H1 (cell line): ENCODE data around the gene PCF11. TPM values are rescaled to one million over a fixed set of nuclear protein-coding genes. Genes with fewer than 3 reads are reported as not detected.

ENCODE experiments used
- CTCF ChIA-PET: fragments of 300-600 bp; sonication (Branson Sonifier 250); formaldehyde crosslinking; loops from one replicate; lab custom pipeline; 2021; ENCODE audit not compliant: partially characterized antibody; lab: Charles Lee
- POLR2A ChIA-PET: fragments of 300-600 bp; sonication (Branson Sonifier 250); formaldehyde crosslinking; loops from one replicate; lab custom pipeline; 2021; ENCODE audit warnings: inconsistent platforms; ENCODE audit not compliant: partially characterized antibody; lab: Charles Lee
- DNase-seq, 2 experiments: peaks; one replicate each; pipeline versions ENCODE4 v3.0.0 to v3.0.0-alpha.2; 2010 to 2022; ENCODE audit warnings: low spot score in 2 of 2, low read depth in 1 of 2, mixed read lengths in 1 of 2
- FAIRE-seq: peaks from 2 replicates; lab custom pipeline; 2011; peaks lifted over from hg19 to GRCh38; lab: Jason Lieb, UNC
- H2AFZ ChIP-seq: 2 replicates; pipeline ENCODE4 v1.8.1; 2012; ENCODE audit warnings: low read length, inconsistent platforms
- H2AK5ac ChIP-seq: 2 replicates; pipeline ENCODE4 v1.6.1; 2013; ENCODE audit warnings: low read depth, low read length
- H2BK120ac ChIP-seq: replicated peaks from 2 replicates; pipeline ENCODE3; 2013; ENCODE audit warnings: low read depth, low read length, inconsistent platforms
- H2BK12ac ChIP-seq: 2 replicates; pipeline ENCODE4 v1.6.1; 2013; ENCODE audit warnings: low read depth, low read length
- H2BK15ac ChIP-seq: 2 replicates; pipeline ENCODE4 v1.6.1; 2013; ENCODE audit warnings: low read length
- H2BK20ac ChIP-seq: 2 replicates; pipeline ENCODE4 v1.6.1; 2013; ENCODE audit warnings: low read length
- H2BK5ac ChIP-seq: 2 replicates; pipeline ENCODE4 v1.6.1; 2013; ENCODE audit warnings: low read depth, low read length
- H3K14ac ChIP-seq: 2 replicates; pipeline ENCODE4 v1.6.1; 2013; ENCODE audit warnings: inconsistent platforms; ENCODE audit not compliant: insufficient read length
- H3K18ac ChIP-seq: 2 replicates; pipeline ENCODE4 v1.6.1; 2013; ENCODE audit warnings: low read length; ENCODE audit errors: extremely low read depth
- H3K23ac ChIP-seq: 2 replicates; pipeline ENCODE4 v1.6.1; 2013; ENCODE audit warnings: inconsistent platforms; ENCODE audit not compliant: insufficient read length
- H3K23me2 ChIP-seq: 2 replicates; pipeline ENCODE4 v1.6.1; 2013; ENCODE audit warnings: low read depth, low read length
- H3K27ac ChIP-seq: 2 replicates; pipeline ENCODE4 v1.6.1; 2011; ENCODE audit warnings: low read depth, low read length, inconsistent platforms
- H3K27me3 ChIP-seq, 4 experiments: replicated peaks in 1 of 4; 1 replicate in 1 of 4; 2 replicates in 3 of 4; pipeline versions ENCODE4 v1.6.1 to v1.8.1; 2011 to 2013; ENCODE audit warnings: low read length in 3 of 4, mild to moderate bottlenecking in 3 of 4, inconsistent platforms in 2 of 4, mixed read lengths in 2 of 4, moderate library complexity in 1 of 4; ENCODE audit not compliant: control insufficient read depth in 3 of 4, insufficient read depth in 3 of 4; ENCODE audit errors: extremely low read depth in 1 of 4
- H3K36me3 ChIP-seq, 4 experiments: 2 replicates each; pipeline versions ENCODE4 v1.6.1 to v1.8.1; 2011 to 2013; ENCODE audit warnings: mild to moderate bottlenecking in 4 of 4, low read length in 3 of 4, moderate library complexity in 2 of 4, control low read depth in 1 of 4, inconsistent platforms in 1 of 4; ENCODE audit not compliant: insufficient read depth in 4 of 4, control insufficient read depth in 2 of 4
- H3K4ac ChIP-seq: replicated peaks from 2 replicates; pipeline ENCODE3; 2013; ENCODE audit warnings: low read length, low read depth, mixed read lengths, inconsistent platforms; ENCODE audit not compliant: insufficient read length
- H3K4me1 ChIP-seq, 4 experiments: replicated peaks in 1 of 4; 1 replicate in 1 of 4; 2 replicates in 3 of 4; pipeline versions ENCODE4 v1.6.1 to v1.8.1; 2011 to 2013; ENCODE audit warnings: low read length in 3 of 4, inconsistent platforms in 2 of 4, mixed read lengths in 1 of 4; ENCODE audit not compliant: insufficient read depth in 4 of 4, control insufficient read depth in 3 of 4
- H3K4me2 ChIP-seq, 2 experiments: 2 replicates each; pipeline versions ENCODE4 v1.6.1 to v1.8.1; 2011 to 2013; ENCODE audit warnings: low read depth in 2 of 2, low read length in 2 of 2, control low read depth in 1 of 2, inconsistent platforms in 1 of 2, mild to moderate bottlenecking in 1 of 2; ENCODE audit not compliant: insufficient read depth in 1 of 2
- H3K4me3 ChIP-seq, 4 experiments: fragments of 200-600, 300-600 bp in 1 of 4; sonication (generic), shearing (Covaris generic), sonication (Bioruptor Twin) in 1 of 4; 2 replicates each; pipeline versions ENCODE4 v1.5.1 to v1.8.1; 2011 to 2016; ENCODE audit warnings: low read length in 4 of 4, low read depth in 3 of 4, control low read depth in 2 of 4, inconsistent platforms in 2 of 4, mild to moderate bottlenecking in 2 of 4, mixed read lengths in 1 of 4, moderate library complexity in 1 of 4; ENCODE audit not compliant: insufficient read depth in 2 of 4; ENCODE audit errors: extremely low read depth in 1 of 4
- H3K56ac ChIP-seq: replicated peaks from 2 replicates; pipeline ENCODE3; 2013; ENCODE audit warnings: low read depth, mild to moderate bottlenecking, mixed read lengths, low read length, inconsistent platforms; ENCODE audit not compliant: insufficient read length
- H3K79me1 ChIP-seq: 2 replicates; pipeline ENCODE4 v1.6.1; 2013; ENCODE audit warnings: low read depth, low read length, control low read depth
- H3K79me2 ChIP-seq, 2 experiments: 2 replicates each; pipeline versions ENCODE4 v1.6.1 to v1.8.1; 2012 to 2013; ENCODE audit warnings: low read length in 2 of 2, mild to moderate bottlenecking in 2 of 2, inconsistent platforms in 1 of 2; ENCODE audit not compliant: insufficient read depth in 2 of 2, control insufficient read depth in 1 of 2
- H3K9ac ChIP-seq, 4 experiments: replicated peaks in 1 of 4; 1 replicate in 1 of 4; 2 replicates in 3 of 4; pipeline versions ENCODE4 v1.6.1 to v1.8.1; 2011 to 2013; ENCODE audit warnings: low read depth in 3 of 4, low read length in 3 of 4, control low read depth in 2 of 4, mild to moderate bottlenecking in 2 of 4, moderate library complexity in 2 of 4, inconsistent platforms in 1 of 4; ENCODE audit errors: extremely low read depth in 1 of 4
- H3K9me3 ChIP-seq, 2 experiments: 2 replicates each; pipeline versions ENCODE4 v1.6.1 to v1.8.1; 2012 to 2013; ENCODE audit warnings: mild to moderate bottlenecking in 2 of 2, moderate library complexity in 2 of 2, control low read depth in 1 of 2, inconsistent platforms in 1 of 2, low read depth in 1 of 2, low read length in 1 of 2, mixed read lengths in 1 of 2; ENCODE audit not compliant: insufficient read depth in 2 of 2
- H4K20me1 ChIP-seq, 2 experiments: replicated peaks in 1 of 2; 2 replicates each; pipeline versions ENCODE3 to v1.8.1; 2011 to 2013; ENCODE audit warnings: inconsistent platforms in 2 of 2, low read length in 2 of 2, mild to moderate bottlenecking in 1 of 2; ENCODE audit not compliant: insufficient read depth in 2 of 2, control insufficient read depth in 1 of 2
- H4K5ac ChIP-seq: 2 replicates; pipeline ENCODE4 v1.6.1; 2013; ENCODE audit warnings: low read length, low read depth, mixed read lengths, inconsistent platforms; ENCODE audit not compliant: insufficient read length
- H4K8ac ChIP-seq: 2 replicates; pipeline ENCODE4 v1.8.0; 2013; ENCODE audit warnings: mild to moderate bottlenecking, moderate library complexity, low read length, inconsistent platforms; ENCODE audit not compliant: insufficient read depth; ENCODE audit errors: extremely low read depth
- H4K91ac ChIP-seq: replicated peaks from 2 replicates; pipeline ENCODE3; 2013; ENCODE audit warnings: low read length, mixed read lengths, inconsistent platforms; ENCODE audit not compliant: insufficient read length
- TCF12 ChIP-seq: IDR thresholded peaks from 2 replicates; pipeline ENCODE4 v1.6.1; 2011; ENCODE audit warnings: low read depth, mild to moderate bottlenecking, low read length
- YY1 ChIP-seq: IDR thresholded peaks from 2 replicates; pipeline ENCODE4 v1.6.1; 2011; ENCODE audit warnings: low read depth, mild to moderate bottlenecking, low read length
- WGBS, 2 experiments: shearing (Covaris generic) in 1 of 2; methylation state at CpG; one replicate each; pipeline versions ENCODE4 v1.1.6 to v1.1.7; 2013 to 2015; ENCODE audit warnings: low lambda C conversion rate in 2 of 2, mixed read lengths in 2 of 2, inconsistent platforms in 1 of 2, low coverage in 1 of 2, missing lambda C conversion rate in 1 of 2; ENCODE audit not compliant: insufficient replicate concordance in 2 of 2, insufficient coverage in 1 of 2, insufficient read length in 1 of 2; ENCODE audit errors: extremely low coverage in 1 of 2, missing lambda C conversion rate in 1 of 2; 5-methylcytosine and 5-hydroxymethylcytosine counted together
- long read RNA-seq, 2 experiments: library from RNA in 1 of 2; library from capped mRNA in 1 of 2; stranded (forward); transcript quantifications; one replicate each; pipeline ENCODE4 v2.0.0, GENCODE V29; 2021; ENCODE audit warnings: inconsistent platforms in 1 of 2
- polyA minus RNA-seq, 3 experiments: library from RNA; depleted of rRNA, polyadenylated mRNA; stranded (reverse); fragments of >200 nt; gene quantifications; 1 replicate in 2 of 3; 2 replicates in 1 of 3; pipeline ENCODE4 v1.2.3, GENCODE V29; 2011
- polyA plus RNA-seq, 7 experiments: library from polyadenylated mRNA; depleted of rRNA in 3 of 7; stranded (reverse) in 5 of 7; unstranded in 2 of 7; fragments of >200 nt in 5 of 7; fragments of 200-250 nt in 2 of 7; gene quantifications; 1 replicate in 5 of 7; 2 replicates in 1 of 7; 4 replicates in 1 of 7; pipeline versions ENCODE4 v1.2.1 to v1.2.3, GENCODE V29; 2011 to 2013; ENCODE audit warnings: missing spikeins in 2 of 7, mixed read lengths in 2 of 7
- total RNA-seq: library from RNA; stranded (reverse); fragmentation: NEBNext Ultra II Directional; extraction: Animal tissue kit (Norgen Biotek cat#: 25700); gene quantifications from 2 replicates; pipeline ENCODE4 v1.2.1, GENCODE V29; 2021
- TF ChIP-seq, protein P1 (sequence below): IDR thresholded peaks from 2 replicates; pipeline ENCODE4 v1.6.1; 2012; ENCODE audit warnings: inconsistent platforms

PCF11 gene, protein sequence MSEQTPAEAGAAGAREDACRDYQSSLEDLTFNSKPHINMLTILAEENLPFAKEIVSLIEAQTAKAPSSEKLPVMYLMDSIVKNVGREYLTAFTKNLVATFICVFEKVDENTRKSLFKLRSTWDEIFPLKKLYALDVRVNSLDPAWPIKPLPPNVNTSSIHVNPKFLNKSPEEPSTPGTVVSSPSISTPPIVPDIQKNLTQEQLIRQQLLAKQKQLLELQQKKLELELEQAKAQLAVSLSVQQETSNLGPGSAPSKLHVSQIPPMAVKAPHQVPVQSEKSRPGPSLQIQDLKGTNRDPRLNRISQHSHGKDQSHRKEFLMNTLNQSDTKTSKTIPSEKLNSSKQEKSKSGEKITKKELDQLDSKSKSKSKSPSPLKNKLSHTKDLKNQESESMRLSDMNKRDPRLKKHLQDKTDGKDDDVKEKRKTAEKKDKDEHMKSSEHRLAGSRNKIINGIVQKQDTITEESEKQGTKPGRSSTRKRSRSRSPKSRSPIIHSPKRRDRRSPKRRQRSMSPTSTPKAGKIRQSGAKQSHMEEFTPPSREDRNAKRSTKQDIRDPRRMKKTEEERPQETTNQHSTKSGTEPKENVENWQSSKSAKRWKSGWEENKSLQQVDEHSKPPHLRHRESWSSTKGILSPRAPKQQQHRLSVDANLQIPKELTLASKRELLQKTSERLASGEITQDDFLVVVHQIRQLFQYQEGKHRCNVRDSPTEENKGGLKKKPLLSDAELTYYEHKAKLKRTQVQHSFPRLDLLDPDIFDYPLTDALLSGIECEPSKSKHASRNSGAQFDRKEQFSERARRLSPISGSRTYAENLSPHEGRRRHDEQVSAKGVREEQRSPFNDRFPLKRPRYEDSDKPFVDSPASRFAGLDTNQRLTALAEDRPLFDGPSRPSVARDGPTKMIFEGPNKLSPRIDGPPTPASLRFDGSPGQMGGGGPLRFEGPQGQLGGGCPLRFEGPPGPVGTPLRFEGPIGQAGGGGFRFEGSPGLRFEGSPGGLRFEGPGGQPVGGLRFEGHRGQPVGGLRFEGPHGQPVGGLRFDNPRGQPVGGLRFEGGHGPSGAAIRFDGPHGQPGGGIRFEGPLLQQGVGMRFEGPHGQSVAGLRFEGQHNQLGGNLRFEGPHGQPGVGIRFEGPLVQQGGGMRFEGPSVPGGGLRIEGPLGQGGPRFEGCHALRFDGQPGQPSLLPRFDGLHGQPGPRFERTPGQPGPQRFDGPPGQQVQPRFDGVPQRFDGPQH (N-terminal part only)
- total RNA-seq: 47.1 and 47.7 TPM in 2 replicates
- polyA plus RNA-seq (2011; rRNA removed): 23.5 and 25.1 TPM in 2 replicates
- 31.6 TPM for polyA plus RNA-seq (2011; cell fraction: cytosol; rRNA removed)
- 38.4 TPM for polyA plus RNA-seq (2011; cell fraction: nucleus; rRNA removed)
- polyA plus RNA-seq (2012, experiment 1 of 2): 20.0 to 34.0 TPM (median 22.5 TPM) in 4 replicates
- polyA plus RNA-seq (2012, experiment 2 of 2): 5.5 TPM
- 33.1 TPM for polyA plus RNA-seq (2013, experiment 1 of 2)
- polyA plus RNA-seq (2013, experiment 2 of 2): 30.0 TPM
- polyA minus RNA-seq (2011; rRNA and poly(A)+ RNA removed): 41.3 and 54.2 TPM in 2 replicates
- 21.1 TPM for polyA minus RNA-seq (2011; cell fraction: cytosol; rRNA and poly(A)+ RNA removed)
- polyA minus RNA-seq (2011; cell fraction: nucleus; rRNA and poly(A)+ RNA removed): 111 TPM
- long read RNA-seq, experiment 1, full-length matches to known transcripts: 3 of 15 reads
- long read RNA-seq, experiment 1, partial matches to known transcripts: 6 of 15 reads
- long read RNA-seq, experiment 1, other reads (novel, unspliced or antisense): 6 of 15 reads
- long read RNA-seq, experiment 2, partial matches to known transcripts: 3 of 4 reads
- long read RNA-seq, experiment 2, other reads (novel, unspliced or antisense): 0 of 4 reads

DNA sequence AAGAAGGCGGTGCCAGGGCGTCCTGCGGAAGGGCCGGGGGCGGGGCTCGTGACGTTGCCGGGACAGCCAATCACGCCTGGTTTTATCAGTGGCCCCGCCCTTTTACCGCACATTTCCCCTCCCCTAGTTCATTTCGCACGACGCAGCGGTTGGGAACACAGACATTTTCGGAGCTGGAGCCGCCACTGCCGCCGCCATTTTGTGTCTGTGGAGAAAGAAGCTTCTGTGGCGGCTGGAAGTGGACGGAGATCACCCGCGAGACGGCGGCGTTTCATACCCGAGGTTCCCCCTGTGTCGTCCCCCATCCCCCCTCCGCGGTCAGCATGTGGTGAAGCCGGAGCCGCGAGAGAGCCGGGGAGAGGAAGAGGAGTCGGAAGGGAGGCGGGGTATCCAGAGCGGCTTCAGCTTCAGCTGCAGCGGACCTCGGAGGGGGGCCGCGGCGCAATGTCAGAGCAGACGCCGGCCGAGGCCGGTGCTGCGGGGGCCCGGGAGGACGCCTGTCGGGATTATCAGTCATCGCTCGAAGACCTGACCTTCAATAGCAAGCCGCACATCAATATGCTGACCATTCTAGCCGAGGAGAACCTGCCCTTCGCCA lies at the start of gene PCF11:
TSS of gene PCF11 (plus strand) at position 136 of the 598 bp plus-strand sequence. CDS start at position 445, 309 bp downstream.
- FAIRE-seq: no peak
- Histone ChIP-seq H3K23me2 (peaks cover 5% of the 10 kb centered on the region; the same call in 1 of the 2 replicates), H3K9ac (peak within 1 kb of the TSS; percentile 92 to 96 (median 94)), H2BK5ac (peak within 1 kb of the TSS; percentile 53), H2BK20ac (no peak within 1 kb of the TSS), H2BK12ac (no peak within 1 kb of the TSS), H2AFZ (peak within 1 kb of the TSS; percentile 98), H3K56ac (peak within 1 kb of the TSS; percentile 79), H3K27me3 (no peaks in the 10 kb centered on the region), H3K14ac (no peak within 1 kb of the TSS), H4K91ac (peak within 1 kb of the TSS; percentile 6), H3K4ac (peak within 1 kb of the TSS; percentile 85), H3K79me2 (peaks cover 29 to 51% of the 10 kb centered on the region in 2 experiments), H2BK120ac (no peak within 1 kb of the TSS), H4K20me1 (peaks cover 14 to 17% of the 10 kb centered on the region in 2 experiments), H3K23ac (no peak within 1 kb of the TSS), H4K8ac (peak within 1 kb of the TSS; percentile 99), H3K36me3 (peaks cover 0 to 29% (median 1%) of the 10 kb centered on the region in 4 experiments; a peak in 2 of 8 replicates), H2AK5ac (no peak within 1 kb of the TSS), H3K18ac (peak within 1 kb of the TSS; percentile 84), H3K4me1 (peaks cover 0 to 7% (median 2%) of the 10 kb centered on the region in 4 experiments; a peak in 1 of 7 replicates), H3K27ac (peak within 1 kb of the TSS; percentile 92), H4K5ac (peak within 1 kb of the TSS; percentile 85), H3K79me1 (0 out of 2 replicates have a peak, but pooled peaks cover 4% of the 10 kb centered on the region), H3K4me3 (peak within 1 kb of the TSS; percentile 85 to 96 (median 96)), H3K4me2 (peak within 1 kb of the TSS; percentile 70 to 80), H3K9me3 (no peaks in the 10 kb centered on the region), H2BK15ac (no peak within 1 kb of the TSS)
- CTCF ChIA-PET: interaction anchor here (1.2 kb wide), 1 partner anchor 136 kb away, joined by 3 read pairs; no protein-coding TSS in a partner anchor
- WGBS, 2 experiments: 2% methylated on average over 51 of the region's 55 CpGs; no CpG with 5 or more reads in 1 of the 2 experiments
- POLR2A ChIA-PET: interaction anchor here (0.6 to 3.3 kb wide), 23 partner anchors 8 to 425 kb away, joined by 3 to 25 read pairs (median 4); partner anchors contain the start of genes ANKRD42, CCDC90B, DDIAS and PRCP
- peak in 1 of 2 experiments; percentile 88 for DNase-seq
- TF ChIP-seq YY1 (peak; percentile 96), TCF12 (no peak)
- TF ChIP-seq, protein P1, sequence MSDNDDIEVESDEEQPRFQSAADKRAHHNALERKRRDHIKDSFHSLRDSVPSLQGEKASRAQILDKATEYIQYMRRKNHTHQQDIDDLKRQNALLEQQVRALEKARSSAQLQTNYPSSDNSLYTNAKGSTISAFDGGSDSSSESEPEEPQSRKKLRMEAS: 0 out of 2 replicates have a peak, but pooled peaks have one; percentile 20
